Muscle of leg (tissue), 11 donors: ENCODE data around the gene SAA1. TPM values are rescaled to one million over a fixed set of nuclear protein-coding genes. Genes with fewer than 3 reads are reported as not detected.

Source experiments
- DNase-seq: peaks from one replicate; pipeline ENCODE4 v3.0.0; 2013
- H3K27ac ChIP-seq: one replicate; pipeline ENCODE4 v1.5.1; 2013; ENCODE audit warnings: mild to moderate bottlenecking, low read length, control low read depth
- H3K27me3 ChIP-seq: one replicate; pipeline ENCODE4 v1.6.1; 2013; ENCODE audit warnings: low read length; ENCODE audit not compliant: control insufficient read depth, insufficient read depth
- H3K36me3 ChIP-seq: one replicate; pipeline ENCODE4 v1.6.1; 2013; ENCODE audit warnings: low read length; ENCODE audit not compliant: control insufficient read depth, insufficient read depth
- H3K4me1 ChIP-seq: one replicate; pipeline ENCODE4 v1.6.1; 2013; ENCODE audit warnings: low read length; ENCODE audit not compliant: control insufficient read depth, insufficient read depth
- H3K4me3 ChIP-seq: one replicate; pipeline ENCODE4 v1.5.1; 2013; ENCODE audit warnings: low read length, control low read depth
- H3K9me3 ChIP-seq: replicated peaks from 2 replicates; pipeline ENCODE4 v1.6.1; 2013; ENCODE audit warnings: low read depth, low read length; ENCODE audit not compliant: control insufficient read depth
- WGBS: methylation state at CpG from one replicate; pipeline ENCODE4 v1.1.5; 2013; ENCODE audit warnings: missing lambda C conversion rate; ENCODE audit not compliant: insufficient coverage; 5-methylcytosine and 5-hydroxymethylcytosine counted together
- polyA plus RNA-seq, 8 donors: library from polyadenylated mRNA; unstranded; fragments of 120-200 nt; gene quantifications; one replicate each; pipeline versions ENCODE4 v1.2.1 to v1.2.3, GENCODE V29; 2013; ENCODE audit warnings: inconsistent platforms in 1 of 8, low replicate concordance in 1 of 8; ENCODE audit not compliant: insufficient read length in 8 of 8, insufficient read depth in 1 of 8
- total RNA-seq: library from RNA; stranded (reverse); fragments of 120-200 nt; gene quantifications from one replicate; pipeline ENCODE4 v1.2.4, GENCODE V29; 2013

Gene SAA1
- total and polyA plus RNA-seq, 9 donors = not detected

DNA sequence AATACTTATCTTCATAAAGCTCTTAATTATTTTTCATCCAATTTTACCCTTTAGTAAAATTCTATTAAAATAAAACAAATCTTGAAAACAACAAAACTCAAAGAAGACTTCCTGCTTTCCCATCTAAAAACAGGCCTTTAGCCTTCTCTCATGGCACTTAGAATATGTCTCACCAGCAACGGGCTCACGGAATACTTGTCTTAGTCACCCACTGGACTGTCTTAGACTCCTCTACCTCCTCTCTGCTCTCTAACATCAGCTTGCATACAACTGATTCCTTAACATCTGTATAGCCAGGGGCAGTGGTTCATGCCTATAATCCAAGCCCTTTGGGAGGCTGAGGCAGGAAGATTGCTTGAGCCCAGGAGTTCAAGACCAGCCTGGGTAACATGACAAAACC lies 42.2 kb downstream of the SAA1 start:
- Histone ChIP-seq H3K36me3 (peaks cover 45% of the 10 kb centered on the region), H3K27ac (no peak overlapping the region), H3K27me3 (no peaks in the 10 kb centered on the region), H3K4me1 (no peaks in the 10 kb centered on the region), H3K9me3 (no peaks in the 10 kb centered on the region), H3K4me3 (no peak overlapping the region)
- no peak for DNase-seq
- WGBS = 94% methylated on average over 2 of the region's 2 CpGs

DNA sequence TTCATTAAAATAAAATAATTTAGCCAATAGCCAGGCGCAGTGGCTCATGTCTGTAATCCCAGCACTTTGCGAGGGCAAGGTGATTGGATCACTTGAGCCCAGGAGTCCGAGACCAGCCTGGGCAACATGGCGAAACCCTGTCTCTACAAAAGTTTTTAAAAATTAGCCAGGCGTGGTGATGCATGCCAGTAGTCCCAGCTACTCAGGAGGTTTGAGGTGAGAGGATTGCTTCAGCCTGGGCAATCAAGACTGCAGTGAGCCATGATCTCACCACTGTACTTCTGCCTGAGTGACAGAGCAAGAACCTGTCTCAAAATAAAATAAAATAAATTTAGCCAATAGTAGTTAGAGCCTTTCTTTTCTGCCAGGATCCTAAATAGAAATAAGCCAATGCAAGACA lies 43.6 kb downstream of the SAA1 start:
- Histone ChIP-seq H3K4me3 (no peak overlapping the region), H3K4me1 (no peaks in the 10 kb centered on the region), H3K27me3 (no peaks in the 10 kb centered on the region), H3K9me3 (no peaks in the 10 kb centered on the region), H3K36me3 (peaks cover 41% of the 10 kb centered on the region), H3K27ac (no peak overlapping the region)
- DNase-seq = no peak
- 90% methylated on average over 5 of the region's 5 CpGs for WGBS

DNA sequence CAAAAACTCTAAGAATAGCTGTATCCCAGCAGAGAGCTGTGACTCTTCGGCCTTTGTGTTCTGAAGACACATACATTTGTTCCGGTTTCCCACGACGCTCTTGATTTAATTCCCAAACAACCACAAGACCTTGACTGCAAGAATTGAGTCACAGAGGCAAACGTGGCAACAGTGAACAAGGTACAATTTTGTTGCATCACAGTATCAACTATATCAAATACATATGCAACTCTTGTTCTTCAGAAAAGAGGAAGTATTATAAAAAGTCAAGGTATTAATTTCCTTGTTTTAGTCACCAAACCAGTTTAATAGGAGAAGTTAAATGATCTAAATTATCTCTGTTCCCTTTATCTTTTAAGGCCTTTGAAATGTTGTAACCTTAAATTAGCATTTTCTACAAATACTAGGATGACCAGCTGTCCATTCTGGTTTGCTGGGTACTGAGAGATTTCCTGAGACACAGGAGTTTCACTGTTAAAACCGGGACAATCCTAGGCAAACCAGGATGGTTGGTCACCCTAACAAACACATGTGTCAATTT lies 44.8 kb downstream of the SAA1 start:
- Histone ChIP-seq H3K27me3 (no peaks in the 10 kb centered on the region), H3K4me1 (no peaks in the 10 kb centered on the region), H3K27ac (no peak overlapping the region), H3K9me3 (no peaks in the 10 kb centered on the region), H3K36me3 (peaks cover 31% of the 10 kb centered on the region), H3K4me3 (no peak overlapping the region)
- DNase-seq = no peak
- 97% methylated on average over 5 of the region's 6 CpGs for WGBS

DNA sequence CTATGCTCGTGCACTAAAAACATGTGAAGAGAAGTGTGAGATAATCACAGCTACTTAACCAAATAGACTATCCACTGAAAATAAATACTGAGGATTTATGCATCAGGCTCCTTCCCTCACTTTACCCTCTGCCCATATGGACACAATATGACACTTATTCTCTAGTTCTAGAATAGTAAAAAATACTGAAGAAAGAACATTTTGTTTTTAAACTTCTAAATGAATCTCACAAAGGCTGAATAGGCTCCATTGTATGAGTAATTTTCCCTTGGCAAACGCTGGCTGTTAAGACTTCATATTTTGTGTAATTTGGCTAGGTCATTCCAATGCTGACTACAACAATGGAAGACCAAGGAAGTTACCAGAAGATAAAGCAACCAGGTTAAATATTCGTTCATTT lies 45.9 kb downstream of the SAA1 start:
- DNase-seq = no peak

DNA sequence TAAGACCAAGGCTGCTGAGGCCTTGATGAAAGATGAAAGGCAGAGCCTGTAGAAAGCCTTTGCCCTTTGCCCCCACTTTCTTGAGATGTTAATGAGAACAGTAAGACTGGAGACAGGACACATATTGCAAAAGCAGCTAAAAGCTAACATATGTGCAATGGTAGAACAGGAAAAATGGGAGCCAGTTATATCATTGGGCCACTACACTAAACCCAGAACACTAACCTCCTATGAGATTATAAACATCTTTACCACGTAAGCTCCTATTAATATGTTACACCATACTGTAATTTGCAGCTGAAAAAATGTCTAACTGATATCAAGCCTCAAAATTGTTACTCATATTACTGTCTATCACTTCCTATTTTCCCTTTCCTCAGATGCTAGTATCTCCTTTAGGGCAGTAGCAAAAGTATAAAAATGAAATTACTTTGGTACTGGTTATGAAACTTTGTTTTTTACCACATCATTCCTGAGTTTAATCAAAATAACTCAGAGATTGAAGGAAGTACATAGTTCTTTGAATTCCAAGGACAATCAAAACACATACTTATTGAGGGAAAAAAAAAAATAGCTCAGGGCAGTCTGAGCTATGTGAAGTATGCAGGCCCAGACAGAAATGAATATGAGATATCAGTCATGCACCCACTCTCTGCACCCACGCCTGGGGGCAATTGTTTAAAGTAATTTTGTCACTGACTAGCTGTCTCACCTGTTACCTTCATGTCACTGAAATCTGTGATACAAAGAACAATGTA lies 46.8 kb downstream of the SAA1 start:
- no peaks in the 10 kb centered on the region for H3K27me3 ChIP-seq
- H3K27ac ChIP-seq = no peak overlapping the region
- WGBS = no CpG with 5 or more reads among the region's 2 CpGs
- no peak overlapping the region for H3K4me3 ChIP-seq
- no peaks in the 10 kb centered on the region for H3K9me3 ChIP-seq
- no peak for DNase-seq
- no peaks in the 10 kb centered on the region for H3K4me1 ChIP-seq
- peaks cover 25% of the 10 kb centered on the region for H3K36me3 ChIP-seq

More for the DNA sequence above, 45.9 kb downstream of the SAA1 start:
- peaks cover 25% of the 10 kb centered on the region for H3K36me3 ChIP-seq
- H3K27me3 ChIP-seq = no peaks in the 10 kb centered on the region
- no peak overlapping the region for H3K27ac ChIP-seq
- H3K4me3 ChIP-seq = no peak overlapping the region
- no peaks in the 10 kb centered on the region for H3K9me3 ChIP-seq
- H3K4me1 ChIP-seq = no peaks in the 10 kb centered on the region
- WGBS = no CpG with 5 or more reads among the region's 3 CpGs

DNA sequence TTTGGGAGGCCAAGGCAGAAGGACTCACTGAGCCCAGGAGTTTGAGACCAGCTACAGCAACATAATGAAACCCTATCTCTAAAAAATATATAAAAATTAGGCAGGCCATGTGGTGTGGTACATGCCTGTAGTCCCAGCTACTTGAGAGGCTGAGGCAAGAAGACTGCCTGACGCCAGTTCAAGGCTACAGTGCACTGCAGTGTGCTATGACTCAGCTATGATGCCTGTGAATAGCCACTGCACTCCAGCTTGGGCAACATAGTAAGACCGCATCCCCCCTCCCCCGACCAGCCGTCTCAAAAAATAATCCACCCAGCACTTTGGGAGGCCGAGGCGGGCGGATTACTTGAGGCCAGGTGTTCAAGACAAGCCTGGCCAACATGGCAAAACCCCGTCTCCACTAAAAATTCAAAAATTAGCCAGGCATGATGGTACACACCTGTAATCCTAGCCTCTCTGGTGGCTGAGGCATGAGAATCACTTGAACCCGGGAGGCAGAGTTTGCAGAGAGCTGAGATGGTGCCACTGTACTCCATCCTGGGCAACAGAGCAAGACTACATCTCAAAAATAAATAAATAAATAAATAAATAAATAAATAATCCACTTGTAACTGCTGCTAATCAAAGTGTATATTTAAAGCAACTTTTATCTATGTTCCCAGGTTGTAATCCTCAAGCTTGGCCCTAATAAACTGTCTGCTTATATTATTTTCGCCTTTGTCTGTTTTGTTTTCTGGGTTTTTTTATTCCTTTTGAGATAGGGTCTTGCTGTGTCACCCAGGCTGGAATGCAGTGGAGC lies 48.1 kb downstream of the SAA1 start:
- no peak for DNase-seq
- no peaks in the 10 kb centered on the region for H3K27me3 ChIP-seq
- no peak overlapping the region for H3K27ac ChIP-seq
- WGBS = 83% methylated on average over 5 of the region's 10 CpGs
- no peak overlapping the region for H3K4me3 ChIP-seq
- no peaks in the 10 kb centered on the region for H3K4me1 ChIP-seq
- H3K9me3 ChIP-seq = no peaks in the 10 kb centered on the region
- peaks cover 14% of the 10 kb centered on the region for H3K36me3 ChIP-seq

DNA sequence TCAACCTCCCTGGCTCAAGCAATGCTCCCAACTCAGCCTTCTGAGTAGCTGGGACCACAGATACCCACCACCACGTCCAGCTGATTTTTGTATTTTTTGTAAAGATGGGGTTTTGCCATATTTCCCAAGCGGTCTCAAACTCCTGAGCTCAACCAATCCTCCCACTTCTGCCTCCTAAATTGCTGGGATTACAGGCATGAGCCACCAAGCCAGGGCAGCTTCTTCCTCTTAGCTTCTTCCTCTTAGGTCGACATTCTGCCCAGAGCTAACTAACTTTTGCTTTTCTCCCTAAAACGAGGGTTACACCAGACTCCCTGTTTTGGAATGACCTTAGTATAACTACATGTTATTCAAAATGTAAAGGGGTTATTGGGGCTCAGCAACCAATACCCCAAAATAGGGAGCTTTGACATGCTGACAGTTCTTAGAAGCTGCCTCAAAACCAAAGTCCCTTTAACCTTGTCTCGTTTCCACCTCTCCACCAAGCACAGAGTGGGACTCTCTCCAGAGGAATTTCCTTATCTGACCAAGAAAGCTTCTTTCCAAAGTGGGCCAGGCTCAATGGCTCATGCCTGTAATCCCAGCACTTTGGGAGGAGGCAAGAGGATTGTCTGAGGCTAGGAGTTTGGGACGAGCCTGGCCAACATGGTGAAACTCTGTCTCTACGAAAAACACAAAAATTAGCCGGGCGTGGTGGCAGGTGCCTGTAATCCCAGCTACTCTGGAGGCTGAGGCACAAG lies 48.9 kb downstream of the SAA1 start:
- no peak overlapping the region for H3K27ac ChIP-seq
- DNase-seq = no peak
- H3K36me3 ChIP-seq = peaks cover 9% of the 10 kb centered on the region
- no peaks in the 10 kb centered on the region for H3K4me1 ChIP-seq
- H3K4me3 ChIP-seq = no peak overlapping the region
- 96% methylated on average over 4 of the region's 9 CpGs for WGBS
- H3K27me3 ChIP-seq = no peaks in the 10 kb centered on the region
- H3K9me3 ChIP-seq = no peaks in the 10 kb centered on the region

DNA sequence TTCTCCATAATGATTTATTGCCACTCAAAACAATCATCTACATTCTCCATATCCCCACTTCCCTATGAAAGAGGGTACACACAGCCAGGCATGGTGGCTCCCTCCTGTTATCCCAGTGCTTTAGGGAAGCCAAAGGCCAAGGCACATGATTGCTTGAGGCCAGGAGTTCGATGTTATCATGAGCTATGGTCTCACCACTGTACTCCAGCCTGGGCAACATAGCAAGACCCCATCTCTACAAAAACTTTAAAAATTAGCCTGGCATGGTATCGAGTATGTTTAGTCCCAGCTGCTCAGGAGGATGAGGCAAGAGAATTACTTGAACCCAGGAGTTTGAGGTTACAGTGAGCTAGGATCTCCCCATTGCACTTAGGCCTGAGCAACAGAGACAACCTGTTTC lies 49.8 kb downstream of the SAA1 start:
- peaks cover 3% of the 10 kb centered on the region for H3K36me3 ChIP-seq
- no peak for DNase-seq
- no peaks in the 10 kb centered on the region for H3K4me1 ChIP-seq
- no peak overlapping the region for H3K4me3 ChIP-seq
- no peak overlapping the region for H3K27ac ChIP-seq
- H3K9me3 ChIP-seq = no peaks in the 10 kb centered on the region
- 83% methylated on average over 1 of the region's 2 CpGs for WGBS
- H3K27me3 ChIP-seq = no peaks in the 10 kb centered on the region

DNA sequence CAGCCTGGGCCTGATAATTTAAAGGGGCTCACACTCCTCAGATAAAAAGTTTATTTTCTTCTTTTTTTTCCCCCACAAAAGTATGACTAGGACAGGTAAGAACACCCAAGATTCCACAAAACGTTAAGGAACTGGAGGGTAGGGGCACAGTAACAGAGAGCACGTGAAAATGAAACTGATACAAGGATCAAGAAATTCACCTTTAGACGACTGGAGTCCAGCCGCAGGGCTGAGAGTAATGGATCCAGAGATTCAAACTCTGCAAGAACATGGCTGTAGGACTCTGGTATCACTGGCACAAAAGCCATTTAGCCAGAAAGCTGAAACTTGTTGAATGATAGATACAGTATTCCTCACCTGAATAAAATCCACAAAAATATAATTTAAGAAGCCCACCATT lies 51.5 kb downstream of the SAA1 start:
- H3K4me3 ChIP-seq = no peak overlapping the region
- no peaks in the 10 kb centered on the region for H3K27me3 ChIP-seq
- no peaks in the 10 kb centered on the region for H3K36me3 ChIP-seq
- no peak overlapping the region for H3K27ac ChIP-seq
- 86% methylated on average over 4 of the region's 4 CpGs for whole genome bisulfite sequencing
- DNase-seq = no peak
- no peaks in the 10 kb centered on the region for H3K9me3 ChIP-seq
- H3K4me1 ChIP-seq = peaks cover 3% of the 10 kb centered on the region
